GM10248 (cell line): ENCODE results near the gene RNF114.
"Not testable (repeated sequence)": the region's sequence is repeated elsewhere in the genome, so short reads cannot be mapped to it uniquely, and the experiment has no call there.

ENCODE experiments used
- CTCF ChIA-PET: fragments of 300-600 bp; sonication (Branson Sonifier 250); formaldehyde crosslinking; extraction: SDS; loops from one replicate; lab custom pipeline; 2021; ENCODE audit warnings: antibody characterized with exemption; lab: Yijun Ruan, JAX
- POLR2A ChIA-PET: fragments of 350-650 bp; sonication (Branson Sonifier 250); formaldehyde crosslinking; extraction: SDS; loops from one replicate; lab custom pipeline; 2020; ENCODE audit warnings: antibody characterized with exemption; lab: Yijun Ruan, JAX
- DNase-seq: peaks from one replicate; pipeline ENCODE4 v3.0.0; 2012; ENCODE audit errors: extremely low spot score
- TF ChIP-seq, protein P1 (sequence below): IDR thresholded peaks from 2 replicates; pipeline ENCODE4 v1.5.1; 2012; ENCODE audit warnings: mild to moderate bottlenecking, low read depth; ENCODE audit errors: extremely low read depth, missing control alignments, control extremely low read depth

RNF114 gene

DNA sequence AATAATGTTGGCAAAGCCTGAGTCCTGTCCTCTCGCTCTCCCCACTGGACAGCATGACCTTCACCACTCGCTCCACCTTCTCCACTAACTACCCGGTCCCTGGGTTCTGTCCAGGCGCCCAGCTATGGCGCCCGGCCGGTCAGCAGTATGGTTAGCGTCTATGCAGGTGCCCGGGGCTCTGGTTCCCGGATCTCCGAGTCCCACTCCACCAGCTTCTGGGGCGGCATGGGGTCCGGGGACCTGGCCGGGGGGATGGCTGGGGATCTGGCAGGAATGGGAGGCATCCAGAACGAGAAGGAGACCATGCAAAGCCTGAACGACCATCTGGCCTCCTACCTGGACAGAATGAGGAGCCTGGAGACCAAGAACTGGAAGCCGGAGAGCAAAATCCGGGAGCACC is 20.5 kb downstream of the RNF114 start:
- DNase-seq = no peak
- ChIA-PET POLR2A (no interaction called here), CTCF (interaction anchor here (0.7 to 3.8 kb wide), 5 partner anchors 9 to 128 kb away, joined by 3 to 17 read pairs (median 5); no protein-coding TSS in a partner anchor)
- TF ChIP-seq, protein P1, sequence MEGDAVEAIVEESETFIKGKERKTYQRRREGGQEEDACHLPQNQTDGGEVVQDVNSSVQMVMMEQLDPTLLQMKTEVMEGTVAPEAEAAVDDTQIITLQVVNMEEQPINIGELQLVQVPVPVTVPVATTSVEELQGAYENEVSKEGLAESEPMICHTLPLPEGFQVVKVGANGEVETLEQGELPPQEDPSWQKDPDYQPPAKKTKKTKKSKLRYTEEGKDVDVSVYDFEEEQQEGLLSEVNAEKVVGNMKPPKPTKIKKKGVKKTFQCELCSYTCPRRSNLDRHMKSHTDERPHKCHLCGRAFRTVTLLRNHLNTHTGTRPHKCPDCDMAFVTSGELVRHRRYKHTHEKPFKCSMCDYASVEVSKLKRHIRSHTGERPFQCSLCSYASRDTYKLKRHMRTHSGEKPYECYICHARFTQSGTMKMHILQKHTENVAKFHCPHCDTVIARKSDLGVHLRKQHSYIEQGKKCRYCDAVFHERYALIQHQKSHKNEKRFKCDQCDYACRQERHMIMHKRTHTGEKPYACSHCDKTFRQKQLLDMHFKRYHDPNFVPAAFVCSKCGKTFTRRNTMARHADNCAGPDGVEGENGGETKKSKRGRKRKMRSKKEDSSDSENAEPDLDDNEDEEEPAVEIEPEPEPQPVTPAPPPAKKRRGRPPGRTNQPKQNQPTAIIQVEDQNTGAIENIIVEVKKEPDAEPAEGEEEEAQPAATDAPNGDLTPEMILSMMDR = no peak

DNA sequence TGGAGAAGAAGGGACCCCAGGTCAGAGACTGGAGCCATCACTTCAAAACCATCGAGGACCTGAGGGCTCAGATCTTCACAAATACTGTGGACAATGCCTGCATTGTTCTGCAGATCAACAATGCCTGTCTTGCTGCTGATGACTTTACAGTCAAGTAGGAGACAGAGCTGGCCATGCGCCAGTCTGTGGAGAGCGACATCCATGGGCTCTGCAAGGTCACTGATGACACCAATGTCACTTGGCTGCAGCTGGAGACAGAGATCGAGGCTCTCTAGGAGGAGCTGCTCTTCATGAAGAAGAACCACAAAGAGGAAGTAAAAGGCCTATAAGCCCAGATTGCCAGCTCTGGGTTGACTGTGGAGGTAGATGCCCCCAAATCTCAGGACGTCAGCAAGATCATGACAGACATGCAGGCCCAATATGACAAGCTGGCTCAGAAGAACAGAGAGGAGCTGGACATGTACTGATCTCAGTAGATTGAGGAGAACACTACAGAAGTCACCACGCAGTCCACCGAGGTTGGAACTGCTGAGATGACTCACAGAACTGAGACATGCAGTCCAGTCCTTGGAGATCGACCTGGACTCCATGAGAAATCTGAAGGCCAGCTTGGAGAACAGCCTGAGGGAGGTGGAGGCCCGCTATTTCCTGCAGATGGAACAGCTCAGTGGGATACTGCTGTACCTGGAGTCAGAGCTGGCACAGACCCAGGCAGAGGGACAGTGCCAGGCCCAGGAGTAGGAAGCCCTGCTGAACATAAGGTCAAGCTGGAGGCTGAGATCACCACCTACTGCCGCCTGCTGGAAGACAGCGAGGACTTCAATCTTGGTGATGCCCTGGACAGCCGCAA is 21.1 kb downstream of the RNF114 start:
- POLR2A ChIA-PET, DNase-seq: not testable (repeated sequence)
- CTCF ChIA-PET = interaction anchor here (0.7 to 3.8 kb wide), 5 partner anchors 9 to 128 kb away, joined by 3 to 17 read pairs (median 5); no protein-coding TSS in a partner anchor

DNA sequence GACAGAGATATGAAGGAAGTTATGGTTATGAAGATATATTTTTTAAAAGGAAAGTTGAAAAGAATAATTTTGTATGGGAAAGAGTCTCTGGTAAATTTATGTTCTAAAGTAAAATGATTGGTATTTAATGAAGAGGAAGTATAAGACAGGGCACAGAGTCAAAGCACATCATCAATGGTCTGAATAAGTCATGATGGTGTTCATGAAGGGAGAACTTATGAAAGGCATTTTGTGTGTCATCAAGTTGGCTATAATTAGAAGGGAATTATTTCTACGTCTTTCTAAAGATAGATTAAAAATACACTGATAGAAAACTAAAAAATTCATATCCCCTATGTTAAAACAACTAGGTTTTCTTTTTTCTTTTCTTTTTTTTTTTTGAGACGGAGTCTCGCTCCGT is 25.2 kb downstream of the RNF114 start:
- CTCF ChIA-PET = interaction anchor here (3.6 kb wide), 1 partner anchor 18 kb away, joined by 14 read pairs; no protein-coding TSS in a partner anchor
- TF ChIP-seq, protein P1 = no peak
- DNase-seq = no peak
- POLR2A ChIA-PET = no interaction called here

DNA sequence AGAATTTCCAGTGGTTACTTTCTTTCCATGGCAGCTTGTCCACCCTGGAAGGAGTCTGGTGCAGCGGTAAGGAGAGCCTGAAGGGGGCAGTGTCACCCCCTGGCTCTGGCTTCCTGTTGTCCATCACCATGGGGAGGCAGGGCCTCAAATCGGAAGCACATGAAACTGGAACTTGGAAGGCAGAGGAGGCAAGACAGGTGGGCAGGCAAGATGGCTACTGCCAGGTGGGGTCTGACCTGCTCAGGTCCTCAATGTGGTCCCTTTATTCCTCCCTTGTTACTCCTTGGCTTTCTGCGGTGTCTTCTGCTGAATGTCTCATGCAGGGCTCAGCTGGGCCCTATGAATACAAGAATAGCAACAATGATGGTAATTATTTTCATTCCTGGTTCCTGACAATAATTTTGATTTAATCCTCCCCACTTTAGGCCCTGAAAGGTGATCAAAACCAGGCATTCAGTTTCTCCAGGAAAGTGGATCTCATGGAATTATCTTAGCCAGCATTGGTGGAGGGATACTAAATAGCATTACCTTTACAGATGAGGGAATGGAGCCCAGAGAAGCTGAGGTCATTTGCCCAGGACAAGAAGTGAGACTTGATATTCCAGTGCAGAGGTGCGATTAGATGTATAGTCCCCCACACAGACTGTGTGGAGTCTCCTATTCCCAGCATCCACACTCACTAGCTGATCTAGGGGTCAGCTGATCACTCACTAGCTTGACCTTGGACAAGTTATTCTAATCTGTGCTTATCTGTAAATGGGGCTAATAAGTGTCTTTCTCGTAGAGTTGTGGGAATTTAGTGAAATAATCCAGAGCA is 29.0 kb downstream of the RNF114 start:
- ChIA-PET CTCF (interaction anchor here (0.8 to 6.0 kb wide), 17 partner anchors 8 to 204 kb away, joined by 3 to 73 read pairs (median 3); partner anchors contain the start of gene UBE2V1), POLR2A (no interaction called here)
- TF ChIP-seq, protein P1 = peak; percentile 43
- peak; percentile 58 for DNase-seq

DNA sequence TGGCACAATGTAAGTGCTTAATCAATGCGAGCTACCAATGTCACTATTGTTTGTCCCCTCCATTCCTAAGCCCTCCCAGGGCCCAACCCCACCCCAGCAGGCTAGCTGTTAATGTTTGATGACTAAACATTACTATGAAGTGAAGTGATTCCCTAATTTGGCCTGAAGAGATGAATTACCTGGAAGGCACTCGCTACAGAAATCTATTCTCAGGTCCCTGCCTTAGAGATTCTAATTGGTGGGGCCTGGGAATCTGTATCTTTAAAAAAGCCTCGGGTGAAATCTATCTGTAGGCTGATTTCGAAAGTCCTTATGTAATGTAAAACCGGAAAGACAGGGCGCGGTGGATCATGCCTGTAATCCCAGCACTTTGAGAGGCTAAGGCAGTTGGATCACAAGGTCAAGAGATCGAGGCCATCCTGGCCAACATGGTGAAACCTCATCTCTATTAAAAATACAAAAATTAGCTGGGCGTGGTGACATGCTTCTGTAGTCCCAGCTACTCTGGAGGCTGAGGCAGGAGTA is 29.6 kb downstream of the RNF114 start:
- TF ChIP-seq, protein P1 = no peak
- DNase-seq = no peak
- CTCF ChIA-PET = interaction anchor here (0.8 to 6.0 kb wide), 13 partner anchors 9 to 203 kb away, joined by 3 to 73 read pairs (median 5); partner anchors contain the start of gene UBE2V1
- POLR2A ChIA-PET = no interaction called here

DNA sequence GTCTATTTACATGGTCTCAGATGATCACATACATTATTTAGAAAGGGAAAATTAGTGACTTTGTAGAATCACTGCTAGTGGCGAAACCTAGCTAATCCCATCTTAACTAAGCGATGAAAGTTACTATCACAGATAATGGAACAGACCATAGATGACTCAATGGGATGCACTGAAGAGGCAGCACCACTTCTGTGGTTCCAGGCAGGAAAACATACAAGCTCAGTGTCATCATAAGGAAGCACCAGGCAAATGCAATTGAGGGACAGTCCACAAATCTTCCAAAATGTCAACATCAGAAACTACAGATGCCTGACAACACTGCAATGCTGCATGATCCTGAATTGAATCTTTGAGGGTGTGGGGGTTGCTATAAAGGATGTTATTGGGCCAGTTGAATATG is 30.7 kb downstream of the RNF114 start:
- no peak for DNase-seq
- CTCF ChIA-PET = interaction anchor here (1.1 to 6.0 kb wide), 6 partner anchors 10 to 139 kb away, joined by 3 to 73 read pairs (median 6); no protein-coding TSS in a partner anchor
- POLR2A ChIA-PET = no interaction called here
- TF ChIP-seq, protein P1 = no peak
